ENCODE measurements around the gene FDXR.
A peak's percentile ranks its signal among the peaks of the same experiment; 100 is the strongest.

The FDXR gene

GRCh38 chr17:74862108-74862901, 10.5 kb downstream of the FDXR start:
- no peaks in the 10 kb centered on the region for H3K36me3 ChIP-seq (replicated peaks; ENCODE audit: insufficient read depth, low read length)
- no peaks in the 10 kb centered on the region for H3K4me1 ChIP-seq (ENCODE audit: low read length)
- H2AFZ ChIP-seq (ENCODE audit: low read length), result no peak overlapping the region
- H3K9ac ChIP-seq (ENCODE audit: low read length), result no peak overlapping the region
- peaks cover 40% of the 10 kb centered on the region for H3K27me3 ChIP-seq (replicated peaks; ENCODE audit: insufficient read depth, low read length)
- no peaks in the 10 kb centered on the region for H3K9me2 ChIP-seq (replicated peaks; ENCODE audit: insufficient read depth, low read length)
- no peaks in the 10 kb centered on the region for H4K20me1 ChIP-seq (ENCODE audit: insufficient read depth, low read length)
- DNase-seq, result peak; percentile 62
- H3K27ac ChIP-seq (ENCODE audit: low read length), result no peak overlapping the region
- TF ChIP-seq EZH2phosphoT487 (IDR thresholded peaks at IDR 0.05; ENCODE audit: low read length) (no peak), CTCF (IDR thresholded peaks at IDR 0.05; ENCODE audit: low read length) (peak; percentile 75)
- H3K9me3 ChIP-seq (replicated peaks; ENCODE audit: insufficient read depth, low read length), result no peaks in the 10 kb centered on the region
- H3K4me2 ChIP-seq (ENCODE audit: low read depth, low read length), result peak overlapping the region; percentile 35; the same call in 1 of the 2 replicates
- no peaks in the 10 kb centered on the region for H3K79me2 ChIP-seq (ENCODE audit: low read length)
- no peak overlapping the region for H3K4me3 ChIP-seq (ENCODE audit: low read length)
- H3F3A ChIP-seq (ENCODE audit: insufficient read depth, low read length), result no peaks in the 10 kb centered on the region

- H3K9me2 ChIP-seq (replicated peaks; ENCODE audit: insufficient read depth, low read length), result no peaks in the 10 kb centered on the region
- peaks cover 46% of the 10 kb centered on the region for H3K27me3 ChIP-seq (replicated peaks; ENCODE audit: insufficient read depth, low read length)
- no peaks in the 10 kb centered on the region for H4K20me1 ChIP-seq (ENCODE audit: insufficient read depth, low read length)
- H3K36me3 ChIP-seq (replicated peaks; ENCODE audit: insufficient read depth, low read length), result no peaks in the 10 kb centered on the region
- H3K4me3 ChIP-seq (ENCODE audit: low read length), result no peak overlapping the region
- H3K79me2 ChIP-seq (ENCODE audit: low read length), result no peaks in the 10 kb centered on the region
- no peaks in the 10 kb centered on the region for H3K9me3 ChIP-seq (replicated peaks; ENCODE audit: insufficient read depth, low read length)
- H2AFZ ChIP-seq (ENCODE audit: low read length), result no peak overlapping the region
- no peaks in the 10 kb centered on the region for H3K4me1 ChIP-seq (ENCODE audit: low read length)
- no peak for DNase-seq
- H3K27ac ChIP-seq (ENCODE audit: low read length), result no peak overlapping the region
- H3F3A ChIP-seq (ENCODE audit: insufficient read depth, low read length), result no peaks in the 10 kb centered on the region
- TF ChIP-seq EZH2 (optimal IDR thresholded peaks at IDR 0.05; ENCODE audit: low read depth, low read length) (no peak), CTCF (IDR thresholded peaks at IDR 0.05; ENCODE audit: low read length) (no peak), EZH2phosphoT487 (IDR thresholded peaks at IDR 0.05; ENCODE audit: low read length) (no peak)
- no peak overlapping the region for H3K9ac ChIP-seq (ENCODE audit: low read length)
- peak overlapping the region; percentile 35; the same call in 1 of the 2 replicates for H3K4me2 ChIP-seq (ENCODE audit: low read depth, low read length)
These were observed 11.1 kb downstream of the FDXR start for GRCh38 chr17:74861662-74862107.

- Histone ChIP-seq H3K9me3 (replicated peaks; ENCODE audit: insufficient read depth, low read length) (no peaks in the 10 kb centered on the region), H3K79me2 (ENCODE audit: low read length) (no peaks in the 10 kb centered on the region), H3K36me3 (replicated peaks; ENCODE audit: insufficient read depth, low read length) (no peaks in the 10 kb centered on the region), H3K9me2 (replicated peaks; ENCODE audit: insufficient read depth, low read length) (no peaks in the 10 kb centered on the region), H3K27me3 (replicated peaks; ENCODE audit: insufficient read depth, low read length) (peaks cover 50% of the 10 kb centered on the region), H4K20me1 (ENCODE audit: insufficient read depth, low read length) (no peaks in the 10 kb centered on the region), H3K9ac (ENCODE audit: low read length) (no peak overlapping the region), H3K4me2 (ENCODE audit: low read depth, low read length) (no peak overlapping the region), H3K4me3 (ENCODE audit: low read length) (no peak overlapping the region), H2AFZ (ENCODE audit: low read length) (no peak overlapping the region), H3K27ac (ENCODE audit: low read length) (no peak overlapping the region), H3F3A (ENCODE audit: insufficient read depth, low read length) (no peaks in the 10 kb centered on the region), H3K4me1 (ENCODE audit: low read length) (0 out of 2 replicates have a peak, but pooled peaks cover under 1% of the 10 kb centered on the region)
- no peak for DNase-seq
- peak; percentile 70 for TF ChIP-seq EZH2 (optimal IDR thresholded peaks at IDR 0.05; ENCODE audit: low read depth, low read length)
- no peak for TF ChIP-seq EZH2phosphoT487 (IDR thresholded peaks at IDR 0.05; ENCODE audit: low read length)
These were observed 11.7 kb downstream of the FDXR start for GRCh38 chr17:74860872-74861661.

Data from MM.1S (cell line).